Measurements from ENCODE around the gene DGUOK.

Gene DGUOK

DNA sequence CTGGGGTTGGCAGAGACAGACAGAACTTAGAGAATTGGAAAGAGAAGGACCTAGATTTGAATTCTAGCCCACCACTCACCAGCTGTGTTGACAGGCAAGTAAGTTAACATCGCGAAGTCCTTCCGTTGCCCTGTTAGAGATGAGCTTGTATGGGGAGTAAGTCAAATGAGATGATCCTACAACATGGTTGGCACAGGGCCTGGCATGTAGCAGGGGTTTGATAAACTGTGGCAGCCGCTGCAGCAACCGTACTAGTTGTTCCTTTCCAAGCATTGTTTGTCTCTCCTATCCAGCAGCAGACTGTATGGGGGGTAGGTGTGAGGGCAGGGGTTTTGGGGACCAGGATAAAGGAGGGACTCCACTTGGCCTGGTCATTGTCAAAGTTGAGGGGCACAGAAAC is 74.0 kb downstream of the DGUOK start:
- Histone ChIP-seq H3K27me3 (ENCODE audit: low read depth, low read length) (no peaks in the 10 kb centered on the region), H3K4me2 (ENCODE audit: low read length) (peak overlapping the region; percentile 94), H3K9ac (ENCODE audit: low read length) (no peak overlapping the region), H2AFZ (ENCODE audit: low read depth, low read length) (no peak overlapping the region), H3K36me3 (replicated peaks; ENCODE audit: low read depth, low read length) (peaks cover 39% of the 10 kb centered on the region), H3K9me3 (ENCODE audit: insufficient read depth, low read length) (no peaks in the 10 kb centered on the region), H3K4me1 (ENCODE audit: low read length) (peaks cover 54% of the 10 kb centered on the region), H3K79me2 (ENCODE audit: low read length) (peaks cover 100% of the 10 kb centered on the region), H4K20me1 (ENCODE audit: insufficient read depth, low read length) (peaks cover 95% of the 10 kb centered on the region), H3K27ac (ENCODE audit: low read length) (peak overlapping the region; percentile 76), H3K4me3 (ENCODE audit: low read length) (peak overlapping the region; percentile 85; the same call in 1 of the 2 replicates)
- TF ChIP-seq EZH2phosphoT487 (IDR thresholded peaks at IDR 0.05; ENCODE audit: low read depth): no peak
- no peak for TF ChIP-seq CTCF (IDR thresholded peaks at IDR 0.05; ENCODE audit: low read depth, low read length)

GRCh38 chr2:74001121-74001520 is 74.4 kb downstream of the DGUOK start:
- Histone ChIP-seq H2AFZ (ENCODE audit: low read depth, low read length) (no peak overlapping the region), H3K4me1 (ENCODE audit: low read length) (peaks cover 54% of the 10 kb centered on the region), H3K9ac (ENCODE audit: low read length) (no peak overlapping the region), H3K36me3 (replicated peaks; ENCODE audit: low read depth, low read length) (peaks cover 39% of the 10 kb centered on the region), H3K9me3 (ENCODE audit: insufficient read depth, low read length) (no peaks in the 10 kb centered on the region), H3K27ac (ENCODE audit: low read length) (peak overlapping the region; percentile 76), H3K4me3 (ENCODE audit: low read length) (peak overlapping the region; percentile 85), H4K20me1 (ENCODE audit: insufficient read depth, low read length) (peaks cover 95% of the 10 kb centered on the region), H3K4me2 (ENCODE audit: low read length) (peak overlapping the region; percentile 94), H3K27me3 (ENCODE audit: low read depth, low read length) (no peaks in the 10 kb centered on the region), H3K79me2 (ENCODE audit: low read length) (peaks cover 100% of the 10 kb centered on the region)
- no peak for TF ChIP-seq CTCF (IDR thresholded peaks at IDR 0.05; ENCODE audit: low read depth, low read length)

DNA sequence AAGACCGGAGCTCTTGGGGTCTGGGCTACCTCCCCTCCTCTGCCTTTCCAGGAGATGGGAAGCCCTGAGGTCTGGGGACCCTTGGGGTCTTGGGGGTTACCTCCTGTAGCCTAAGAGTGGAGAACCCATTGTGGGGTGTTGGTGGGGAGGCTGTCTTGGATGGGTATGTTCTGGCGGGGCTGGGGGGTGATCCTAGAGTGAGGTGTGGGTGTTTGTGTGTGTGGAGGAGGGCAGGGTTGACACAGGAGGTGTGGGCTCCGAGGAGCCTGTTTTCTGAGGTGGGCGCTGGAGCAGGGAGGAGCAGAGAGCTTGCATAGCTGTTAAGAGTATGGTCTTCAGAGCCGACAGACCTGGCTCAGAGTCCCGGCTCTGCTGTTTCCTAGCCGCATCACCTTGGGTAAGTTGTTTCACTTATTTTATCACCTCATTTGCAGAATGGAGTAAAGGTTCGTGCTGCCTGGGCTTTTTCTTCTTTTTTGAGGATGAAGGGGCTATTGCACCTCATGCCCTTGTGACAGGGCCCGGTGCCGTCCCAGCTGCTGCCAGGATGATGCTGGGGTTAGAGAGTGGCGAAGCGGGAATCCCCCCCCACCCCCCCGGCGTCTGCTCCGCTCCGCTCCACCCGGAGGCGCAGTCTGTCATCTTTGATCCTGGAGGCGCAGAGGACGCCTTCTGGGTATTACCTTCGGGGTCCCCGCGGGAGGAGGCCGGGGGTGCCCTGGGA is 75.3 kb downstream of the DGUOK start:
- Histone ChIP-seq H3K27ac (ENCODE audit: low read length) (peak overlapping the region; percentile 76), H3K4me2 (ENCODE audit: low read length) (peak overlapping the region; percentile 94), H3K27me3 (ENCODE audit: low read depth, low read length) (no peaks in the 10 kb centered on the region), H3K9ac (ENCODE audit: low read length) (peak overlapping the region; percentile 51), H3K4me1 (ENCODE audit: low read length) (peaks cover 57% of the 10 kb centered on the region), H2AFZ (ENCODE audit: low read depth, low read length) (no peak overlapping the region), H3K36me3 (replicated peaks; ENCODE audit: low read depth, low read length) (peaks cover 43% of the 10 kb centered on the region), H4K20me1 (ENCODE audit: insufficient read depth, low read length) (peaks cover 95% of the 10 kb centered on the region), H3K9me3 (ENCODE audit: insufficient read depth, low read length) (no peaks in the 10 kb centered on the region), H3K79me2 (ENCODE audit: low read length) (peaks cover 100% of the 10 kb centered on the region), H3K4me3 (ENCODE audit: low read length) (peak overlapping the region; percentile 85)
- TF ChIP-seq EZH2phosphoT487 (IDR thresholded peaks at IDR 0.05; ENCODE audit: low read depth) (no peak), CTCF (IDR thresholded peaks at IDR 0.05; ENCODE audit: low read depth, low read length) (no peak)

- Histone ChIP-seq H3K27me3 (ENCODE audit: low read depth, low read length) (no peaks in the 10 kb centered on the region), H3K4me3 (ENCODE audit: low read length) (peak overlapping the region; percentile 85), H3K4me2 (ENCODE audit: low read length) (peak overlapping the region; percentile 94), H3K79me2 (ENCODE audit: low read length) (peaks cover 100% of the 10 kb centered on the region), H3K9me3 (ENCODE audit: insufficient read depth, low read length) (no peaks in the 10 kb centered on the region), H4K20me1 (ENCODE audit: insufficient read depth, low read length) (peaks cover 95% of the 10 kb centered on the region), H3K4me1 (ENCODE audit: low read length) (peaks cover 53% of the 10 kb centered on the region), H3K9ac (ENCODE audit: low read length) (peak overlapping the region; percentile 54; the same call in 1 of the 2 replicates), H2AFZ (ENCODE audit: low read depth, low read length) (no peak overlapping the region), H3K27ac (ENCODE audit: low read length) (peak overlapping the region; percentile 76), H3K36me3 (replicated peaks; ENCODE audit: low read depth, low read length) (peaks cover 42% of the 10 kb centered on the region)
- no peak for TF ChIP-seq EZH2phosphoT487 (IDR thresholded peaks at IDR 0.05; ENCODE audit: low read depth)
- TF ChIP-seq CTCF (IDR thresholded peaks at IDR 0.05; ENCODE audit: low read depth, low read length): no peak
Observed at GRCh38 chr2:74002505-74003421, 76.1 kb downstream of the DGUOK start.

Measured in OCI-LY3 (cell line).